HepG2 (cell line): ENCODE measurements around the gene TAF6L. TPM values are rescaled to one million over a fixed set of nuclear protein-coding genes. Genes with fewer than 3 reads are reported as not detected.

Source experiments
- ARID2 ChIP-seq: sonication (generic); formaldehyde crosslinking; IDR thresholded peaks from 2 replicates; pipeline ENCODE4 v1.8.1; 2022; ENCODE audit warnings: mild to moderate bottlenecking, missing genetic modification reagents, borderline replicate concordance
- ATF7 ChIP-seq, 2 experiments: fragments of 450-650 bp in 1 of 2; sonication (generic) in 1 of 2; formaldehyde crosslinking in 1 of 2; IDR thresholded peaks; 2 replicates each; pipeline versions ENCODE4 v1.4.0 to v1.6.1; 2016 to 2020; ENCODE audit warnings: antibody characterized with exemption in 1 of 2, mild to moderate bottlenecking in 1 of 2, missing genetic modification reagents in 1 of 2
- BCL6 ChIP-seq: IDR thresholded peaks from 2 replicates; pipeline ENCODE4 v1.6.1; 2016; ENCODE audit warnings: missing genetic modification reagents, missing compliant biosample characterization
- BORCS8-MEF2B ChIP-seq: sonication (generic); formaldehyde crosslinking; IDR thresholded peaks from 2 replicates; pipeline ENCODE4 v1.8.0; 2022; ENCODE audit warnings: mild to moderate bottlenecking, missing genetic modification reagents
- CBFB ChIP-seq: sonication (generic); formaldehyde crosslinking; IDR thresholded peaks from 2 replicates; pipeline ENCODE4 v1.4.0; 2020; ENCODE audit warnings: missing genetic modification reagents
- HES4 ChIP-seq: sonication (generic); formaldehyde crosslinking; IDR thresholded peaks from 2 replicates; pipeline ENCODE4 v1.9.0; 2021; ENCODE audit warnings: mild to moderate bottlenecking, missing genetic modification reagents, borderline replicate concordance
- KMT2A ChIP-seq: sonication (generic); formaldehyde crosslinking; IDR thresholded peaks from 2 replicates; pipeline ENCODE4 v1.4.0; 2020; ENCODE audit warnings: missing genetic modification reagents
- NCOA5 ChIP-seq: sonication (generic); formaldehyde crosslinking; IDR thresholded peaks from 2 replicates; pipeline ENCODE4 v1.4.0; 2020; ENCODE audit warnings: missing genetic modification reagents
- NPAS2 ChIP-seq: sonication (generic); formaldehyde crosslinking; IDR thresholded peaks from 2 replicates; pipeline ENCODE4 v1.8.0; 2022; ENCODE audit warnings: mild to moderate bottlenecking, missing genetic modification reagents, borderline replicate concordance
- RBFOX2 ChIP-seq: fragments of 200-400 bp; formaldehyde crosslinking; IDR thresholded peaks from 2 replicates; pipeline ENCODE4 v1.6.1; 2017; ENCODE audit warnings: low read depth, mild to moderate bottlenecking, low read length
- REL ChIP-seq: sonication (generic); formaldehyde crosslinking; conservative IDR thresholded peaks from 2 replicates; pipeline ENCODE4 v1.8.0; 2022; ENCODE audit warnings: mild to moderate bottlenecking, missing genetic modification reagents, moderate library complexity
- RNF2 ChIP-seq: fragments of 450-650 bp; conservative IDR thresholded peaks from 2 replicates; pipeline ENCODE4 v1.6.1; 2016; ENCODE audit warnings: low read depth
- SAFB2 ChIP-seq: sonication (generic); formaldehyde crosslinking; IDR thresholded peaks from 2 replicates; pipeline ENCODE4 v1.5.1; 2020; ENCODE audit warnings: missing genetic modification reagents, low read depth, mild to moderate bottlenecking, borderline replicate concordance
- SNAI1 ChIP-seq: sonication (generic); formaldehyde crosslinking; IDR thresholded peaks from 2 replicates; pipeline ENCODE4 v1.5.0; 2020; ENCODE audit warnings: mild to moderate bottlenecking, missing genetic modification reagents, borderline replicate concordance
- SNRNP70 ChIP-seq: fragments of 200-400 bp; formaldehyde crosslinking; IDR thresholded peaks from 2 replicates; pipeline ENCODE4 v1.6.1; 2017; ENCODE audit warnings: mild to moderate bottlenecking, low read depth, low read length, moderate library complexity
- ZBTB7B ChIP-seq: sonication (generic); formaldehyde crosslinking; IDR thresholded peaks from 2 replicates; pipeline ENCODE4 v1.4.0; 2020; ENCODE audit warnings: missing genetic modification reagents
- ZNF101 ChIP-seq: sonication (generic); formaldehyde crosslinking; IDR thresholded peaks from 2 replicates; pipeline ENCODE4 v1.4.0; 2020; ENCODE audit warnings: mild to moderate bottlenecking, low read depth, missing genetic modification reagents, borderline replicate concordance
- ZNF121 ChIP-seq: sonication (generic); formaldehyde crosslinking; IDR thresholded peaks from 2 replicates; pipeline ENCODE4 v1.5.0; 2020; ENCODE audit warnings: mild to moderate bottlenecking, missing genetic modification reagents
- ZNF446 ChIP-seq: sonication (generic); formaldehyde crosslinking; IDR thresholded peaks from 2 replicates; pipeline ENCODE4 v1.5.0; 2020; ENCODE audit warnings: mild to moderate bottlenecking, missing genetic modification reagents
- ZNF451 ChIP-seq: sonication (generic); formaldehyde crosslinking; IDR thresholded peaks from 2 replicates; pipeline ENCODE4 v1.5.0; 2020; ENCODE audit warnings: mild to moderate bottlenecking, missing genetic modification reagents
- ZNF550 ChIP-seq: sonication (generic); formaldehyde crosslinking; IDR thresholded peaks from 2 replicates; pipeline ENCODE4 v1.4.0; 2020; ENCODE audit warnings: mild to moderate bottlenecking, missing genetic modification reagents, borderline replicate concordance
- ZNF562 ChIP-seq: sonication (generic); formaldehyde crosslinking; IDR thresholded peaks from 2 replicates; pipeline ENCODE4 v1.8.0; 2022; ENCODE audit warnings: missing genetic modification reagents, borderline replicate concordance
- polyA plus RNA-seq, 8 experiments: library from polyadenylated mRNA; depleted of rRNA in 3 of 8; stranded (reverse) in 7 of 8; unstranded in 1 of 8; fragments of >200 nt; fragmentation: Illumina TruSeq in 4 of 8; extraction: Trizol in 4 of 8; gene quantifications; 2 replicates each; pipeline versions ENCODE4 v1.2.1 to v1.2.3, GENCODE V29; 2011 to 2016; ENCODE audit warnings: low read depth in 4 of 8, missing spikeins in 1 of 8, mixed read lengths in 1 of 8; ENCODE audit not compliant: insufficient read depth in 1 of 8
- total RNA-seq, 5 experiments: library from RNA; depleted of rRNA; stranded (reverse); fragments of >200 nt; fragmentation: Illumina TruSeq; extraction: Trizol; gene quantifications; 2 replicates each; pipeline ENCODE4 v1.2.3, GENCODE V29; 2016; ENCODE audit warnings: low read depth in 1 of 5
- TF ChIP-seq, protein P1 (sequence below): sonication (generic); formaldehyde crosslinking; IDR thresholded peaks from 2 replicates; pipeline ENCODE4 v1.4.0; 2020; ENCODE audit warnings: mild to moderate bottlenecking, low read depth, missing genetic modification reagents
- TF ChIP-seq, protein P2 (sequence below): sonication (generic); formaldehyde crosslinking; IDR thresholded peaks from 2 replicates; pipeline ENCODE4 v1.4.0; 2020; ENCODE audit warnings: mild to moderate bottlenecking, missing genetic modification reagents, borderline replicate concordance
- TF ChIP-seq, protein P3 (sequence below): sonication (generic); formaldehyde crosslinking; IDR thresholded peaks from 2 replicates; pipeline ENCODE4 v1.5.1; 2020; ENCODE audit warnings: mild to moderate bottlenecking, moderate library complexity, missing genetic modification reagents

The TAF6L gene
- total and polyA plus RNA-seq, 2 of the 13 experiments (the other 11 are each of a cell fraction or from before 2014, with no cell fraction given), result 12.6 to 19.4 TPM

DNA sequence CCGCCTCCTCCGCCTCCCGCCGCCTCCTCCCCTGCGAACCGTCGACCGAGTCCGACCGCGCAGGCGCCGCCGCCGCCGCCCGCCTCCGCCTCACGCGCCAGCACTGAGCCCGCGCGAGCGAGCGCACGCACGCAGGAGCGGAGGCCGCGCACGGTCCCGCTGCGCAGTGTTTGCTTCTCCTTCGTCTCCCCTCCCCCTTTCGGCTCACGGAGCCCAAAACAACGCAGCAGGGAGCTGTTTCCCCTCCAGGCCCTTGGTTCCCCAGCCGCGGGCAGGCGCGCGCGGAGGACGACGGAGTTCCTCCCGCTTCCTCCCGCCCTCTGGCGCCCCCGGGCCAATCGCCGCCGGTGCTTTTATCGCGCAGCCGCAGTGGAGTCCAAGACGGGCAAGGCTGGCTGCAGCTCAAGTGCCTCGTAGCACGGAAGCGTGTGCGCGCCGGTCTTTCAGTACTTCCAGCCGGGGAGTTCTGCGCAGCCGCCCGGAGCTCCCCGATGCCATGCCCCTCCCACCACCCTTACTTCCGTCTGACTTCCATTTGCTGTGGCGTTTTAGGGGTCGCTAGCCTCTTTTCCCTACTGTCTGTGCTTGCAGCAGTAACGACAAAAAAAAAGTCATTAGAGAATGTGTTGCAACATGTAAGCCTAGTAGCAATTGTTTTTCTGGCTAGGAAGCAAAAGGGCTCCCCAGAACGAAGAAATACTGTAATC is 43.9 kb upstream of the TAF6L start, which contains the start of gene HNRNPUL2 (continued):
- TF ChIP-seq, protein P1, sequence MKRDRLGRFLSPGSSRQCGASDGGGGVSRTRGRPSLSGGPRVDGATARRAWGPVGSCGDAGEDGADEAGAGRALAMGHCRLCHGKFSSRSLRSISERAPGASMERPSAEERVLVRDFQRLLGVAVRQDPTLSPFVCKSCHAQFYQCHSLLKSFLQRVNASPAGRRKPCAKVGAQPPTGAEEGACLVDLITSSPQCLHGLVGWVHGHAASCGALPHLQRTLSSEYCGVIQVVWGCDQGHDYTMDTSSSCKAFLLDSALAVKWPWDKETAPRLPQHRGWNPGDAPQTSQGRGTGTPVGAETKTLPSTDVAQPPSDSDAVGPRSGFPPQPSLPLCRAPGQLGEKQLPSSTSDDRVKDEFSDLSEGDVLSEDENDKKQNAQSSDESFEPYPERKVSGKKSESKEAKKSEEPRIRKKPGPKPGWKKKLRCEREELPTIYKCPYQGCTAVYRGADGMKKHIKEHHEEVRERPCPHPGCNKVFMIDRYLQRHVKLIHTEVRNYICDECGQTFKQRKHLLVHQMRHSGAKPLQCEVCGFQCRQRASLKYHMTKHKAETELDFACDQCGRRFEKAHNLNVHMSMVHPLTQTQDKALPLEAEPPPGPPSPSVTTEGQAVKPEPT (CRISPR knock-in tag), result peak; percentile 95; the same call in 1 of the 2 replicates
- TF ChIP-seq ZNF550 (CRISPR knock-in tag), result peak; percentile 26; the same call in 1 of the 2 replicates
- TF ChIP-seq ZBTB7B (CRISPR knock-in tag), result peak; percentile 57; the same call in 1 of the 2 replicates
- TF ChIP-seq ZNF451 (CRISPR knock-in tag), result peak; percentile 96; the same call in 1 of the 2 replicates
- peak; percentile 88; the same call in 1 of the 2 replicates for TF ChIP-seq ZNF446
- TF ChIP-seq SAFB2 (CRISPR knock-in tag), result peak; percentile 85; the same call in 1 of the 2 replicates
- TF ChIP-seq SNAI1 (CRISPR knock-in tag), result no peak
- TF ChIP-seq BCL6, result no peak
- peak; percentile 89 for TF ChIP-seq ZNF101 (CRISPR knock-in tag)
- TF ChIP-seq HES4 (CRISPR knock-in tag), result peak; percentile 99
- TF ChIP-seq CBFB (CRISPR knock-in tag), result peak; percentile 89
- peak; percentile 98 for TF ChIP-seq RBFOX2
- TF ChIP-seq BORCS8-MEF2B, result peak; percentile 91; the same call in 1 of the 2 replicates
- TF ChIP-seq, protein P2, sequence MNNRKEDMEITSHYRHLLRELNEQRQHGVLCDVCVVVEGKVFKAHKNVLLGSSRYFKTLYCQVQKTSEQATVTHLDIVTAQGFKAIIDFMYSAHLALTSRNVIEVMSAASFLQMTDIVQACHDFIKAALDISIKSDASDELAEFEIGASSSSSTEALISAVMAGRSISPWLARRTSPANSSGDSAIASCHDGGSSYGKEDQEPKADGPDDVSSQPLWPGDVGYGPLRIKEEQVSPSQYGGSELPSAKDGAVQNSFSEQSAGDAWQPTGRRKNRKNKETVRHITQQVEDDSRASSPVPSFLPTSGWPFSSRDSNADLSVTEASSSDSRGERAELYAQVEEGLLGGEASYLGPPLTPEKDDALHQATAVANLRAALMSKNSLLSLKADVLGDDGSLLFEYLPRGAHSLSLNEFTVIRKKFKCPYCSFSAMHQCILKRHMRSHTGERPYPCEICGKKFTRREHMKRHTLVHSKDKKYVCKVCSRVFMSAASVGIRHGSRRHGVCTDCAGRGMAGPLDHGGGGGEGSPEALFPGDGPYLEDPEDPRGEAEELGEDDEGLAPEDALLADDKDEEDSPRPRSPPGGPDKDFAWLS (CRISPR knock-in tag), result no peak
- peak; percentile 99 for TF ChIP-seq RNF2
- no peak for TF ChIP-seq NCOA5 (CRISPR knock-in tag)
- no peak for TF ChIP-seq SNRNP70
- TF ChIP-seq, protein P3, sequence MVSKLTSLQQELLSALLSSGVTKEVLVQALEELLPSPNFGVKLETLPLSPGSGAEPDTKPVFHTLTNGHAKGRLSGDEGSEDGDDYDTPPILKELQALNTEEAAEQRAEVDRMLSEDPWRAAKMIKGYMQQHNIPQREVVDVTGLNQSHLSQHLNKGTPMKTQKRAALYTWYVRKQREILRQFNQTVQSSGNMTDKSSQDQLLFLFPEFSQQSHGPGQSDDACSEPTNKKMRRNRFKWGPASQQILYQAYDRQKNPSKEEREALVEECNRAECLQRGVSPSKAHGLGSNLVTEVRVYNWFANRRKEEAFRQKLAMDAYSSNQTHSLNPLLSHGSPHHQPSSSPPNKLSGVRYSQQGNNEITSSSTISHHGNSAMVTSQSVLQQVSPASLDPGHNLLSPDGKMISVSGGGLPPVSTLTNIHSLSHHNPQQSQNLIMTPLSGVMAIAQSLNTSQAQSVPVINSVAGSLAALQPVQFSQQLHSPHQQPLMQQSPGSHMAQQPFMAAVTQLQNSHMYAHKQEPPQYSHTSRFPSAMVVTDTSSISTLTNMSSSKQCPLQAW (CRISPR knock-in tag), result peak; percentile 85
- TF ChIP-seq ZNF562 (CRISPR knock-in tag), result 0 out of 2 replicates have a peak, but pooled peaks have one; percentile 20
- peak; percentile 38; the same call in 1 of the 2 replicates for TF ChIP-seq REL (CRISPR knock-in tag)
- TF ChIP-seq ZNF121 (CRISPR knock-in tag), result 0 out of 2 replicates have a peak, but pooled peaks have one; percentile 54
- peak; percentile 60; the same call in 1 of the 2 replicates for TF ChIP-seq KMT2A
- TF ChIP-seq NPAS2 (CRISPR knock-in tag), result no peak
- TF ChIP-seq ARID2 (CRISPR knock-in tag), result 0 out of 2 replicates have a peak, but pooled peaks have one; percentile 90
- TF ChIP-seq ATF7 (IDR thresholded peaks at IDR 0.05), result no peak
- no peak for TF ChIP-seq ATF7 (CRISPR knock-in tag; IDR thresholded peaks at IDR 0.05)
